Immature natural killer cell (primary cell): ENCODE results near the gene BACH2. TPM values are rescaled to one million over a fixed set of nuclear protein-coding genes. Genes with fewer than 3 reads are reported as not detected.

ENCODE experiments used
- DNase-seq, 3 donors: peaks; one replicate each; pipeline ENCODE4 v3.0.0; 2022; ENCODE audit warnings: mixed read lengths in 1 of 3
- H3K27ac Mint-ChIP-seq, 6 donors: one replicate each; pipeline ENCODE4 v1.8.0; 2020; ENCODE audit warnings: mixed read lengths in 6 of 6, mild to moderate bottlenecking in 5 of 6, inconsistent platforms in 4 of 6, moderate library complexity in 3 of 6
- H3K27me3 Mint-ChIP-seq, 3 donors: one replicate each; pipeline ENCODE4 v1.8.0; 2020 to 2021; ENCODE audit warnings: low read depth in 3 of 3, mild to moderate bottlenecking in 3 of 3, mixed read lengths in 3 of 3, moderate library complexity in 3 of 3, inconsistent platforms in 1 of 3
- H3K36me3 Mint-ChIP-seq, 3 donors: one replicate each; pipeline ENCODE4 v1.8.0; 2020; ENCODE audit warnings: mixed read lengths in 3 of 3, inconsistent platforms in 2 of 3, mild to moderate bottlenecking in 2 of 3
- H3K4me1 Mint-ChIP-seq, 2 donors: one replicate each; pipeline ENCODE4 v1.8.0; 2020; ENCODE audit warnings: inconsistent platforms in 2 of 2, mild to moderate bottlenecking in 2 of 2, mixed read lengths in 2 of 2, moderate library complexity in 1 of 2
- H3K4me3 Mint-ChIP-seq, 5 donors: one replicate each; pipeline ENCODE4 v1.8.0; 2020; ENCODE audit warnings: mild to moderate bottlenecking in 5 of 5, mixed read lengths in 5 of 5, inconsistent platforms in 3 of 5, moderate library complexity in 3 of 5
- H3K9me3 Mint-ChIP-seq, 6 donors: one replicate each; pipeline ENCODE4 v1.8.0; 2020; ENCODE audit warnings: mild to moderate bottlenecking in 6 of 6, mixed read lengths in 6 of 6, inconsistent platforms in 4 of 6, moderate library complexity in 3 of 6
- polyA plus RNA-seq, 3 donors: library from polyadenylated mRNA; unstranded; fragments of 300-500 nt; fragmentation: Illumina TruSeq; gene quantifications; one replicate each; pipeline ENCODE4 v1.2.3, GENCODE V29; 2021

Gene BACH2
- polyA plus RNA-seq, 3 donors from 2014 or later = 2.3 to 8.1 (median 8.0) TPM

- Mint-ChIP-seq H3K27me3 (peaks cover 0 to 2% (median 0%) of the 10 kb centered on the region in 3 donors), H3K27ac (no peak overlapping the region), H3K36me3 (peaks cover 13 to 29% (median 15%) of the 10 kb centered on the region in 3 donors), H3K9me3 (no peaks in the 10 kb centered on the region), H3K4me1 (peaks cover 5 to 8% of the 10 kb centered on the region in 2 donors), H3K4me3 (no peak overlapping the region)
- no peak for DNase-seq
These were observed 358.6 kb downstream of the BACH2 start for GRCh38 chr6:89938014-89938413.

GRCh38 chr6:89936177-89936576 is 360.5 kb downstream of the BACH2 start:
- Mint-ChIP-seq H3K36me3 (peaks cover 19 to 43% (median 24%) of the 10 kb centered on the region in 3 donors), H3K9me3 (no peaks in the 10 kb centered on the region), H3K27me3 (peaks cover 0 to 2% (median 0%) of the 10 kb centered on the region in 3 donors), H3K27ac (peak overlapping the region in 1 of 6 donors; percentile 4), H3K4me3 (no peak overlapping the region), H3K4me1 (peaks cover 5 to 8% of the 10 kb centered on the region in 2 donors)
- no peak for DNase-seq

GRCh38 chr6:89934685-89935366 is 361.8 kb downstream of the BACH2 start:
- Mint-ChIP-seq H3K36me3 (peaks cover 21 to 42% (median 24%) of the 10 kb centered on the region in 3 donors), H3K27ac (no peak overlapping the region), H3K4me3 (no peak overlapping the region), H3K27me3 (peaks cover 0 to 2% (median 0%) of the 10 kb centered on the region in 3 donors), H3K4me1 (peaks cover 3 to 5% of the 10 kb centered on the region in 2 donors), H3K9me3 (no peaks in the 10 kb centered on the region)
- DNase-seq = no peak

- peaks cover 24 to 52% (median 27%) of the 10 kb centered on the region in 3 donors for H3K36me3 Mint-ChIP-seq
These were observed 364.3 kb downstream of the BACH2 start for GRCh38 chr6:89932245-89932802.

GRCh38 chr6:89930789-89931188 is 365.9 kb downstream of the BACH2 start:
- H3K27ac Mint-ChIP-seq = no peak overlapping the region
- H3K4me3 Mint-ChIP-seq = no peak overlapping the region
- peaks cover 15 to 26% of the 10 kb centered on the region in 2 donors for H3K4me1 Mint-ChIP-seq
- peaks cover 19 to 44% (median 19%) of the 10 kb centered on the region in 3 donors for H3K36me3 Mint-ChIP-seq
- peaks cover 0 to 2% (median 0%) of the 10 kb centered on the region in 3 donors for H3K27me3 Mint-ChIP-seq
- DNase-seq = no peak
- H3K9me3 Mint-ChIP-seq = no peaks in the 10 kb centered on the region

More at GRCh38 chr6:89932245-89932802, 364.3 kb downstream of the BACH2 start:
- H3K9me3 Mint-ChIP-seq = no peaks in the 10 kb centered on the region
- peaks cover 0 to 2% (median 0%) of the 10 kb centered on the region in 3 donors for H3K27me3 Mint-ChIP-seq
- DNase-seq = no peak
- H3K4me1 Mint-ChIP-seq = peaks cover 7 to 13% of the 10 kb centered on the region in 2 donors
- no peak overlapping the region for H3K4me3 Mint-ChIP-seq
- H3K27ac Mint-ChIP-seq = no peak overlapping the region

GRCh38 chr6:89928604-89929003 is 368.0 kb downstream of the BACH2 start:
- Mint-ChIP-seq H3K27ac (peak overlapping the region in 1 of 6 donors; percentile 26), H3K36me3 (peaks cover 14 to 32% (median 19%) of the 10 kb centered on the region in 3 donors), H3K27me3 (peaks cover 2 to 4% (median 2%) of the 10 kb centered on the region in 3 donors), H3K4me1 (peaks cover 20 to 32% of the 10 kb centered on the region in 2 donors), H3K4me3 (no peak overlapping the region), H3K9me3 (no peaks in the 10 kb centered on the region)
- no peak for DNase-seq

GRCh38 chr6:89927791-89928550 is 368.7 kb downstream of the BACH2 start:
- Mint-ChIP-seq H3K27me3 (peaks cover 2 to 4% (median 2%) of the 10 kb centered on the region in 3 donors), H3K27ac (peak overlapping the region in 4 of 6 donors; percentile 18 to 26 (median 20)), H3K9me3 (no peaks in the 10 kb centered on the region), H3K4me1 (peaks cover 20 to 32% of the 10 kb centered on the region in 2 donors), H3K36me3 (peaks cover 9 to 26% (median 13%) of the 10 kb centered on the region in 3 donors), H3K4me3 (no peak overlapping the region)
- no peak for DNase-seq

- Mint-ChIP-seq H3K9me3 (no peaks in the 10 kb centered on the region), H3K27ac (peak overlapping the region in 1 of 6 donors; percentile 2), H3K4me3 (no peak overlapping the region), H3K27me3 (peaks cover 2 to 5% (median 2%) of the 10 kb centered on the region in 3 donors), H3K4me1 (peaks cover 20 to 32% of the 10 kb centered on the region in 2 donors), H3K36me3 (peaks cover 9 to 22% (median 13%) of the 10 kb centered on the region in 3 donors)
- DNase-seq = no peak
These were observed 369.4 kb downstream of the BACH2 start for GRCh38 chr6:89927264-89927663.

GRCh38 chr6:89925826-89926225 is 370.8 kb downstream of the BACH2 start:
- Mint-ChIP-seq H3K9me3 (no peaks in the 10 kb centered on the region), H3K4me3 (no peak overlapping the region), H3K27ac (no peak overlapping the region), H3K27me3 (peaks cover 2 to 7% (median 2%) of the 10 kb centered on the region in 3 donors), H3K36me3 (peaks cover 0 to 10% (median 6%) of the 10 kb centered on the region in 3 donors), H3K4me1 (peaks cover 20 to 32% of the 10 kb centered on the region in 2 donors)
- no peak for DNase-seq

- Mint-ChIP-seq H3K27ac (peak overlapping the region in 1 of 6 donors; percentile 46), H3K9me3 (no peaks in the 10 kb centered on the region), H3K36me3 (peaks cover 0 to 7% (median under 1%) of the 10 kb centered on the region in 3 donors), H3K4me3 (no peak overlapping the region), H3K27me3 (peaks cover 2 to 7% (median 2%) of the 10 kb centered on the region in 3 donors), H3K4me1 (peaks cover 12 to 21% of the 10 kb centered on the region in 2 donors)
- DNase-seq = no peak
These were observed 372.4 kb downstream of the BACH2 start for GRCh38 chr6:89924231-89924630.

GRCh38 chr6:89921691-89922090 is 375.0 kb downstream of the BACH2 start:
- Mint-ChIP-seq H3K27me3 (peaks cover 1 to 8% (median 2%) of the 10 kb centered on the region in 3 donors), H3K4me3 (no peak overlapping the region), H3K9me3 (peaks cover 3 to 8% (median 5%) of the 10 kb centered on the region in 6 donors), H3K27ac (no peak overlapping the region), H3K36me3 (peaks cover 2 to 7% (median 5%) of the 10 kb centered on the region in 3 donors), H3K4me1 (peaks cover 9 to 15% of the 10 kb centered on the region in 2 donors)
- no peak for DNase-seq

- Mint-ChIP-seq H3K27me3 (peaks cover 1 to 10% (median 2%) of the 10 kb centered on the region in 3 donors), H3K36me3 (peaks cover 5 to 12% (median 7%) of the 10 kb centered on the region in 3 donors)
These were observed 375.4 kb downstream of the BACH2 start for GRCh38 chr6:89921197-89921596.

GRCh38 chr6:89917801-89918366 is 378.8 kb downstream of the BACH2 start:
- no peaks in the 10 kb centered on the region for H3K4me1 Mint-ChIP-seq
- peaks cover 6 to 20% (median 13%) of the 10 kb centered on the region in 6 donors for H3K9me3 Mint-ChIP-seq
- H3K36me3 Mint-ChIP-seq = peaks cover 5 to 13% (median 9%) of the 10 kb centered on the region in 3 donors
- no peak overlapping the region for H3K4me3 Mint-ChIP-seq
- no peak overlapping the region for H3K27ac Mint-ChIP-seq
- no peak for DNase-seq
- H3K27me3 Mint-ChIP-seq = peaks cover 1 to 8% (median 3%) of the 10 kb centered on the region in 3 donors

More at GRCh38 chr6:89921197-89921596, 375.4 kb downstream of the BACH2 start:
- DNase-seq = no peak
- H3K9me3 Mint-ChIP-seq = peaks cover 5 to 13% (median 9%) of the 10 kb centered on the region in 6 donors
- H3K4me3 Mint-ChIP-seq = no peak overlapping the region
- H3K27ac Mint-ChIP-seq = no peak overlapping the region
- H3K4me1 Mint-ChIP-seq = peaks cover 7 to 10% of the 10 kb centered on the region in 2 donors
